ENCODE measurements around the gene CCDC179. TPM values are rescaled to one million over a fixed set of nuclear protein-coding genes. Genes with fewer than 3 reads are reported as not detected.

CCDC179 gene
- total RNA-seq (ENCODE audit: unreplicated experiment), result not detected
- long read RNA-seq, result 0 reads

DNA sequence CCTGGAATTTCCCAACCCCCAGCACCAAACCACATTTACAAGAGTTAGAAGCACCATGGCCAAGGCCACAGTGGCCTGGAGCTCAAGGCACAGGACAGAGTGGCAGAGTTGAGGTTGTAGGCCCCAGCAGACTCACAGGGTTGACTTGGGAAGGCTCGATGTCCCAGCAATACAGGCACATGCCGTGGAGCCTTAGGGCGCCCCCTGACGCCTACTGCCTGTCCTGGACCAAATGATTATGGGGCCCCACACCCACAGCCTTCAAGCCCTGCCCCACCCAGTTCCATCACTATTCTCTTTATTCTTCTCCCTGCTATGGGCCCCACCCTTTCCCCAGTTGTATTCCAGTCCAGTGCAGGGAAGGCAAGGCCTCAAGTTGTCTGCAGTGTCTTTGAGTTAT is at the start of gene CCDC179:
CCDC179 (minus strand) TSS at position 234 of the 400 bp plus-strand sequence; CDS start at position 181, 53 bp downstream.
- Mint-ChIP-seq H3K4me3 (ENCODE audit: unreplicated experiment) (no peak within 1 kb of the TSS), H3K27me3 (ENCODE audit: unreplicated experiment) (no peaks in the 10 kb centered on the region), H3K36me3 (ENCODE audit: unreplicated experiment) (no peaks in the 10 kb centered on the region), H3K27ac (ENCODE audit: unreplicated experiment) (no peak within 1 kb of the TSS), H3K4me1 (ENCODE audit: low read depth, unreplicated experiment) (no peaks in the 10 kb centered on the region), H3K9me3 (ENCODE audit: unreplicated experiment) (peaks cover 2% of the 10 kb centered on the region)
- no peak for DNase-seq
- TF ChIP-seq, protein P1, sequence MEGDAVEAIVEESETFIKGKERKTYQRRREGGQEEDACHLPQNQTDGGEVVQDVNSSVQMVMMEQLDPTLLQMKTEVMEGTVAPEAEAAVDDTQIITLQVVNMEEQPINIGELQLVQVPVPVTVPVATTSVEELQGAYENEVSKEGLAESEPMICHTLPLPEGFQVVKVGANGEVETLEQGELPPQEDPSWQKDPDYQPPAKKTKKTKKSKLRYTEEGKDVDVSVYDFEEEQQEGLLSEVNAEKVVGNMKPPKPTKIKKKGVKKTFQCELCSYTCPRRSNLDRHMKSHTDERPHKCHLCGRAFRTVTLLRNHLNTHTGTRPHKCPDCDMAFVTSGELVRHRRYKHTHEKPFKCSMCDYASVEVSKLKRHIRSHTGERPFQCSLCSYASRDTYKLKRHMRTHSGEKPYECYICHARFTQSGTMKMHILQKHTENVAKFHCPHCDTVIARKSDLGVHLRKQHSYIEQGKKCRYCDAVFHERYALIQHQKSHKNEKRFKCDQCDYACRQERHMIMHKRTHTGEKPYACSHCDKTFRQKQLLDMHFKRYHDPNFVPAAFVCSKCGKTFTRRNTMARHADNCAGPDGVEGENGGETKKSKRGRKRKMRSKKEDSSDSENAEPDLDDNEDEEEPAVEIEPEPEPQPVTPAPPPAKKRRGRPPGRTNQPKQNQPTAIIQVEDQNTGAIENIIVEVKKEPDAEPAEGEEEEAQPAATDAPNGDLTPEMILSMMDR (IDR thresholded peaks at IDR 0.05; ENCODE audit: partially characterized antibody, unreplicated experiment), result no peak

DNA sequence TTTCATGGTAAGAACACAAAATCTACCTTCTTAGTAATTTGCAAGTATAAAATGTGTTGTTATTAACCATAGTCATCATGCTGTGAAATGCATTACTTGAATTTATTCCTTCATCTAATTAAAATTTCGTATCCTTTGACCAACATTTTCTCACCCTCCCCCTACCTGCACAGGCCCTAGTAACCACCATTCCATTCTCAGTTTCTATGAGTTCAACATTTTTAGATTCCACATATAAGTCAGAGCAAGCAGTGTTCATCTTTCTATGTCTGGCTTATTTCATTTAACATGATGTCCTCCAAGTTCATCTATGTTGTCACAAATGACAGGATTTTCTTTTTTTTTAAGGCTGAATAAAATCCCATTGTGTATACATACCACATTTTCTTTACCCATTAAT is 43.5 kb upstream of the CCDC179 start:
- Mint-ChIP-seq H3K27me3 (ENCODE audit: unreplicated experiment) (no peaks in the 10 kb centered on the region), H3K27ac (ENCODE audit: unreplicated experiment) (no peak overlapping the region), H3K9me3 (ENCODE audit: unreplicated experiment) (no peaks in the 10 kb centered on the region), H3K4me3 (ENCODE audit: unreplicated experiment) (no peak overlapping the region), H3K4me1 (ENCODE audit: low read depth, unreplicated experiment) (no peaks in the 10 kb centered on the region), H3K36me3 (ENCODE audit: unreplicated experiment) (no peaks in the 10 kb centered on the region)
- TF ChIP-seq, protein P1 (IDR thresholded peaks at IDR 0.05; ENCODE audit: partially characterized antibody, unreplicated experiment), result no peak
- no peak for DNase-seq

DNA sequence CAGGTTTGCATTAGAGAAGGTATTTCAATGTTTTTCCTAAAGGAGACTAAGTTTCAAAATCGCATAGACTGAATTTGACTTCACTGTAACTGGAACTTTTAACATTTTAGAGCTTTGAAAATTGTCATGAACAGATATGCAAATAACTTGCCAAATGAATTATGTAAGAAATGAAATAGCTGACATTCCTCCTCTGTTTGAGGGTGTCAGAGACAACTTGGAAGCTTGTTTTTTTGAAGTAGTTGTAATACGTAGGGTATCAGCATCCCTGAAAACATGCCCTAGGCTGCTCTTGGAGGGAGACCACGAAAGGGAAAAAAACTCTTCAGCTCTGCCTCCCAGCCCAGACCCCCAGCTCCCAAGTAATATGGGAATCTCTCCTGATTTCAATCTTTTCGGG is 41.3 kb upstream of the CCDC179 start:
- Mint-ChIP-seq H3K9me3 (ENCODE audit: unreplicated experiment) (no peaks in the 10 kb centered on the region), H3K4me3 (ENCODE audit: unreplicated experiment) (no peak overlapping the region), H3K27ac (ENCODE audit: unreplicated experiment) (no peak overlapping the region), H3K4me1 (ENCODE audit: low read depth, unreplicated experiment) (no peaks in the 10 kb centered on the region), H3K36me3 (ENCODE audit: unreplicated experiment) (no peaks in the 10 kb centered on the region), H3K27me3 (ENCODE audit: unreplicated experiment) (no peaks in the 10 kb centered on the region)
- TF ChIP-seq, protein P1 (IDR thresholded peaks at IDR 0.05; ENCODE audit: partially characterized antibody, unreplicated experiment), result no peak
- no peak for DNase-seq

DNA sequence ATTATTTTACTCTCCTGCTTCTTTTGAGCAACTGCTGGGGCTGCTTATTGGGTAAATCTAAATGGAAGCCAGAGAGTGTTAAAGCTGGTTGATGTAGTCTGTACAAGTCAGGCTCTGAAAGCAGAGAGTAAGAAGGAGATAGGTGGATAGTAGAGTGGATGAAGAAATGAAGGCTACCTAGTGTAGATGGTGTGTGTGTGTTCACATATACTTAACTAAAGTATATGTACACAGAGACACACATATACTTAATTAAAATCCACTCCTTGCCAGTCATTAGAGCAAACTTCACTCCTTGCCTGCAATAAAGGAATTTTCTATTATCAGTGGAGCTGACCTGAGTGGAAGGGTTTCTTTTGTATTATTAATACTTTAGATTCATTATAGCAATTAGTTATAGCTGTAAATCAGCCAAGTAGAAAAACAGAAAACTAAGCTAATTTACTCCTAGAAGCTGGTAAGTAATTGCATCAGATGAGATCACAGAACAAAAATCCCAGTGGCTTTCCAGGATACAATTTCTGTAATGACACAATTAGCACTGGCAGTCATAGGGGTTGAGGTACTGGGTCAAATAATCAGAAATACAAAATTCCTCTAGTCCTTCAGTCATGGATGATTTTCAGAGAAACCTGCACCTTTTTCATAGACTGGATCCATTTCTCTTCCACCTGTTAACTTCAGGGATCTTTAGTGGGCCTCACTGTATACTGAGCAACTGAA is 40.7 kb upstream of the CCDC179 start:
- Mint-ChIP-seq H3K4me1 (ENCODE audit: low read depth, unreplicated experiment) (no peaks in the 10 kb centered on the region), H3K9me3 (ENCODE audit: unreplicated experiment) (no peaks in the 10 kb centered on the region), H3K27ac (ENCODE audit: unreplicated experiment) (no peak overlapping the region), H3K4me3 (ENCODE audit: unreplicated experiment) (no peak overlapping the region), H3K27me3 (ENCODE audit: unreplicated experiment) (no peaks in the 10 kb centered on the region), H3K36me3 (ENCODE audit: unreplicated experiment) (no peaks in the 10 kb centered on the region)
- no peak for DNase-seq
- TF ChIP-seq, protein P1 (IDR thresholded peaks at IDR 0.05; ENCODE audit: partially characterized antibody, unreplicated experiment), result no peak

DNA sequence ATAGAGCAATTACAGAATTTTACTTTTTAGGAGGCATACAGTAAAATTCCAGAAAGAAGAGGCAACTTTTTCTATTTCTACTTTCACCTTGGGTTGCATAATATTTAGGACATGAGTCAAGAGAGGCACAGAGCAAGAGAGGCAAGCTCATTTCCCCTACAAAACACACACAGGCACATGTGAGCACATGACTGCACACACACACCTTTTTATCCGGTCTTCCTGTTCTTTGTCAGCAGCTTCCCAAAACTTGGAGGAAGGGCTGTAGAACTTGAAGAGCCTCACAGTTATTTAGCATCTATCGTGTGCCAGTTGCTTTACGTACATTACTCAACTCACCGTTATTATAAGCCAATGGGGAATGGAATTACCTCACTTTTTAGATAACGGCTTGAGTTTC is 37.8 kb upstream of the CCDC179 start:
- Mint-ChIP-seq H3K27ac (ENCODE audit: unreplicated experiment) (no peak overlapping the region), H3K4me3 (ENCODE audit: unreplicated experiment) (no peak overlapping the region), H3K4me1 (ENCODE audit: low read depth, unreplicated experiment) (no peaks in the 10 kb centered on the region), H3K36me3 (ENCODE audit: unreplicated experiment) (no peaks in the 10 kb centered on the region), H3K9me3 (ENCODE audit: unreplicated experiment) (no peaks in the 10 kb centered on the region), H3K27me3 (ENCODE audit: unreplicated experiment) (no peaks in the 10 kb centered on the region)
- DNase-seq, result no peak
- TF ChIP-seq, protein P1 (IDR thresholded peaks at IDR 0.05; ENCODE audit: partially characterized antibody, unreplicated experiment), result no peak
